ENCODE measurements around the gene RPP25L. TPM values are rescaled to one million over a fixed set of nuclear protein-coding genes. Genes with fewer than 3 reads are reported as not detected.

The RPP25L gene
- polyA plus RNA-seq, 1 donor from 2014 or later = 31.4 TPM

DNA sequence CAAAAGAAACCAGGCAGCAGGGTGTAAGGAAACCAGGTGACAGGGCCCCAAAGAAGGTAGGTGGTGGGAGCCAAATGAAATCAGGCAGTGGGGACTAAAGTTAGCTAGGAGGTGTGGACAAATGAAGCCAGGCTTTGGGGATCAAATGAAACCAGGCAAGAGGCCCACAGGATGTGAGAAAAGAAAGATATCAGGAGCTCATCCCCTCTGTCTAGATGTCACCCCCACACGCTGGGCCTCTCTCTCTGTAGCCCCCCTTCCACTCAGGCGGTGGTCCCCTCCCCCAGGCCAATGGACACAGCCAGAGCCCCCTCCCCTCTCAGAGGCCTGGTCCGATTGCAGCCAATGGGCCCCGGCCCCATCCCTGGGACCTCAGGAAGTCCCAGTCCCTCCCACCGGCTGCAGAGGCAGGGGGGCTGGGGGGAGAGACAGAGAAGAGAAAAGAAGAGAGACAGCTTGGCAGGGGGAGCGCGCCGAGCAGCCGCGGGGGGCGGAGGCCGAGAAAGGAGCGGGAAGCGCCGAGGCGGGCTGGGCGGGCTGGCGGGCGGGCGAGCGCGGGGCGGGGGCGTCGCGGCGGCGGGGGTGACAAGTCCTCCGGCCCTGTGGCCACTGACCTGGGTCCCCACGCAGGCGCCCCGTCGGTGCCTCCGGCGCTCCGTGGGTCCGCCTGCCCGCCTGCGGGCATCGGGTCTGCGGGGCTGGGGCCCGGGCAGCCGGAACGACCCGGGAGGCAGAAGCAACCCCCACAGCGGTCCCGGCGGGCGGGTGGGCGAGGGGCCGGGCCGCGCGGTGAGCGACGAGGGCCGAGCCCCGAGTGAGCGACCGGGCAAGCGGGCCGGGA, 34.3 kb downstream of the RPP25L start (continued):
- TF ChIP-seq EZH2 (IDR thresholded peaks at IDR 0.05; ENCODE audit: borderline replicate concordance, insufficient read depth, low read length, poor library complexity, severe bottlenecking) = no peak

GRCh38 chr9:34576597-34577399, 35.1 kb downstream of the RPP25L start:
- H3K79me2 ChIP-seq (replicated peaks; ENCODE audit: insufficient read depth, low read length) = peaks cover 16% of the 10 kb centered on the region
- H3K9me2 ChIP-seq (ENCODE audit: insufficient read depth, low read length) = no peaks in the 10 kb centered on the region
- TF ChIP-seq MXI1 (conservative IDR thresholded peaks at IDR 0.05; ENCODE audit: poor library complexity, severe bottlenecking) = no peak
- no peak for TF ChIP-seq POLR2AphosphoS5 (IDR thresholded peaks at IDR 0.05)
- TF ChIP-seq TAF1 (IDR thresholded peaks at IDR 0.05; ENCODE audit: low read depth) = no peak
- no peak for TF ChIP-seq EP300 (conservative IDR thresholded peaks at IDR 0.05; ENCODE audit: poor library complexity, severe bottlenecking)
- TF ChIP-seq, protein P1, sequence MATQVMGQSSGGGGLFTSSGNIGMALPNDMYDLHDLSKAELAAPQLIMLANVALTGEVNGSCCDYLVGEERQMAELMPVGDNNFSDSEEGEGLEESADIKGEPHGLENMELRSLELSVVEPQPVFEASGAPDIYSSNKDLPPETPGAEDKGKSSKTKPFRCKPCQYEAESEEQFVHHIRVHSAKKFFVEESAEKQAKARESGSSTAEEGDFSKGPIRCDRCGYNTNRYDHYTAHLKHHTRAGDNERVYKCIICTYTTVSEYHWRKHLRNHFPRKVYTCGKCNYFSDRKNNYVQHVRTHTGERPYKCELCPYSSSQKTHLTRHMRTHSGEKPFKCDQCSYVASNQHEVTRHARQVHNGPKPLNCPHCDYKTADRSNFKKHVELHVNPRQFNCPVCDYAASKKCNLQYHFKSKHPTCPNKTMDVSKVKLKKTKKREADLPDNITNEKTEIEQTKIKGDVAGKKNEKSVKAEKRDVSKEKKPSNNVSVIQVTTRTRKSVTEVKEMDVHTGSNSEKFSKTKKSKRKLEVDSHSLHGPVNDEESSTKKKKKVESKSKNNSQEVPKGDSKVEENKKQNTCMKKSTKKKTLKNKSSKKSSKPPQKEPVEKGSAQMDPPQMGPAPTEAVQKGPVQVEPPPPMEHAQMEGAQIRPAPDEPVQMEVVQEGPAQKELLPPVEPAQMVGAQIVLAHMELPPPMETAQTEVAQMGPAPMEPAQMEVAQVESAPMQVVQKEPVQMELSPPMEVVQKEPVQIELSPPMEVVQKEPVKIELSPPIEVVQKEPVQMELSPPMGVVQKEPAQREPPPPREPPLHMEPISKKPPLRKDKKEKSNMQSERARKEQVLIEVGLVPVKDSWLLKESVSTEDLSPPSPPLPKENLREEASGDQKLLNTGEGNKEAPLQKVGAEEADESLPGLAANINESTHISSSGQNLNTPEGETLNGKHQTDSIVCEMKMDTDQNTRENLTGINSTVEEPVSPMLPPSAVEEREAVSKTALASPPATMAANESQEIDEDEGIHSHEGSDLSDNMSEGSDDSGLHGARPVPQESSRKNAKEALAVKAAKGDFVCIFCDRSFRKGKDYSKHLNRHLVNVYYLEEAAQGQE (IDR thresholded peaks at IDR 0.05; ENCODE audit: borderline replicate concordance) = no peak
- peak; percentile 27 for TF ChIP-seq CTCF (IDR thresholded peaks at IDR 0.05; ENCODE audit: poor library complexity, severe bottlenecking)
- H3K4me2 ChIP-seq (ENCODE audit: low read length) = no peak overlapping the region
- H3K36me3 ChIP-seq (ENCODE audit: insufficient read depth, low read length) = no peaks in the 10 kb centered on the region
- no peaks in the 10 kb centered on the region for H3K9me3 ChIP-seq (ENCODE audit: low read length)
- peaks cover 3% of the 10 kb centered on the region for H4K20me1 ChIP-seq (ENCODE audit: insufficient read depth)
- H2AFZ ChIP-seq (ENCODE audit: low read depth, low read length) = no peak overlapping the region
- H3K9ac ChIP-seq (ENCODE audit: low read length) = peak overlapping the region; percentile 58
- peak overlapping the region; percentile 53 for H3K4me3 ChIP-seq (ENCODE audit: low read length)
- H3K27ac ChIP-seq (ENCODE audit: low read length) = peak overlapping the region; percentile 57
- peaks cover 5% of the 10 kb centered on the region for H3F3A ChIP-seq (ENCODE audit: insufficient read depth, low read length, poor library complexity, severe bottlenecking)
- no peaks in the 10 kb centered on the region for H3K27me3 ChIP-seq (ENCODE audit: insufficient read depth, low read depth, low read length)

DNA sequence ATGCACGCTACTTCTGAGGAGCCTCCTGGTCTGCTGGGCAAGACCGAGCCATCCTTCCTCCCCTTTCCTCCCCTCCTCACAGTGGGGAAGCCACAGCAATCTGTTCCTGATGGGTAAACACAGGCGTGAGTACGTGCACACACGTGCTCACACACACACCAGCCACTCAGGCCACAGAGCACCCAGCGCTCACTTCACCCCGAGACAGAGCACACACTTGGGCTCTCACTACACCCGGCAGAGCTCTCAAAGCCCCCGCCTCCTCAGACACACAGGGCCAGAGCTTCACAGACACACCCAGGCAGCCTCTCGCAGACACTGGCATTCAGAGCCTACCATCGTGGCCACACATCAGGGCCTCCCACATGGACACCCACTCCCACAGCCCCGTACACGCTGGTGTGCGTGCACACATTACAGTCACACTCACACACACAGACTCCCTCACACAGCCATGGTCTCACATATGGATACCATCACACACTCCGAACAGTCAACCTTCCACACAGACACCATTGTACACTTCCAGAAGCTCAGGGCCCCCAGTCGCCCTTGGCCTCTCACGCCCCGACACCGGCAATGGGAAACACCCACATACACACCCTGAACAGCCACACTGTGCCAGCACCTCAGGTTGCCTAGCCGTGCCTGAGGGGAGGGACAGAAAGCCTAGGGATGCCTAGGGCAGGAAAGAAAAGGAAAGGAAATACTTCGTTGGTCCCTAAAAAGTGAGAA, 35.9 kb downstream of the RPP25L start:
- no peaks in the 10 kb centered on the region for H3K27me3 ChIP-seq (ENCODE audit: insufficient read depth, low read depth, low read length)
- H4K20me1 ChIP-seq (ENCODE audit: insufficient read depth) = peaks cover 3% of the 10 kb centered on the region
- H3K36me3 ChIP-seq (ENCODE audit: insufficient read depth, low read length) = no peaks in the 10 kb centered on the region
- no peak for TF ChIP-seq TAF1 (IDR thresholded peaks at IDR 0.05; ENCODE audit: low read depth)
- TF ChIP-seq POLR2AphosphoS5 (IDR thresholded peaks at IDR 0.05) = peak; percentile 31
- no peak for TF ChIP-seq EZH2 (IDR thresholded peaks at IDR 0.05; ENCODE audit: borderline replicate concordance, insufficient read depth, low read length, poor library complexity, severe bottlenecking)
- H3K4me3 ChIP-seq (ENCODE audit: low read length) = no peak overlapping the region
- no peak overlapping the region for H2AFZ ChIP-seq (ENCODE audit: low read depth, low read length)
- peak overlapping the region; percentile 31 for H3K9ac ChIP-seq (ENCODE audit: low read length)
- peaks cover 5% of the 10 kb centered on the region for H3F3A ChIP-seq (ENCODE audit: insufficient read depth, low read length, poor library complexity, severe bottlenecking)
- H3K9me3 ChIP-seq (ENCODE audit: low read length) = no peaks in the 10 kb centered on the region
- H3K27ac ChIP-seq (ENCODE audit: low read length) = peak overlapping the region; percentile 8
- no peak overlapping the region for H3K4me2 ChIP-seq (ENCODE audit: low read length)
- H3K79me2 ChIP-seq (replicated peaks; ENCODE audit: insufficient read depth, low read length) = peaks cover 10% of the 10 kb centered on the region
- H3K9me2 ChIP-seq (ENCODE audit: insufficient read depth, low read length) = no peaks in the 10 kb centered on the region
